Bronchial epithelial cell (primary cell): Measurements from ENCODE around the gene IL36G. TPM values are rescaled to one million over a fixed set of nuclear protein-coding genes. Genes with fewer than 3 reads are reported as not detected.
A peak's percentile ranks its signal among the peaks of the same experiment; 100 is the strongest.

Experiments used
- DNase-seq: peaks from one replicate; pipeline ENCODE4 v3.0.0-alpha.2; 2010; ENCODE audit warnings: low read depth
- FAIRE-seq: peaks from 2 replicates; lab custom pipeline; 2011; peaks lifted over from hg19 to GRCh38; lab: Jason Lieb, UNC
- H3K27me3 ChIP-seq: 2 replicates; pipeline ENCODE4 v1.5.1; 2011; ENCODE audit warnings: low read length; ENCODE audit not compliant: control insufficient read depth, insufficient read depth
- H3K36me3 ChIP-seq: 2 replicates; pipeline ENCODE4 v1.5.1; 2011; ENCODE audit warnings: low read length; ENCODE audit not compliant: control insufficient read depth, insufficient read depth
- H3K4me3 ChIP-seq: 2 replicates; pipeline ENCODE4 v1.5.1; 2011; ENCODE audit warnings: mild to moderate bottlenecking, low read depth, low read length, control low read depth
- total RNA-seq: library from RNA; depleted of rRNA; stranded (reverse); fragments of >200 nt; gene quantifications from 2 replicates; pipeline ENCODE4 v1.2.1, GENCODE V29; 2014
- TF ChIP-seq, protein P1 (sequence below): IDR thresholded peaks from 2 replicates; pipeline ENCODE4 v1.5.1; 2011; ENCODE audit warnings: mild to moderate bottlenecking, moderate library complexity, low read length, control low read depth, inconsistent platforms; ENCODE audit not compliant: insufficient read depth, severe bottlenecking

IL36G gene
- total RNA-seq, 1 donor from 2014 or later, result not detected

DNA sequence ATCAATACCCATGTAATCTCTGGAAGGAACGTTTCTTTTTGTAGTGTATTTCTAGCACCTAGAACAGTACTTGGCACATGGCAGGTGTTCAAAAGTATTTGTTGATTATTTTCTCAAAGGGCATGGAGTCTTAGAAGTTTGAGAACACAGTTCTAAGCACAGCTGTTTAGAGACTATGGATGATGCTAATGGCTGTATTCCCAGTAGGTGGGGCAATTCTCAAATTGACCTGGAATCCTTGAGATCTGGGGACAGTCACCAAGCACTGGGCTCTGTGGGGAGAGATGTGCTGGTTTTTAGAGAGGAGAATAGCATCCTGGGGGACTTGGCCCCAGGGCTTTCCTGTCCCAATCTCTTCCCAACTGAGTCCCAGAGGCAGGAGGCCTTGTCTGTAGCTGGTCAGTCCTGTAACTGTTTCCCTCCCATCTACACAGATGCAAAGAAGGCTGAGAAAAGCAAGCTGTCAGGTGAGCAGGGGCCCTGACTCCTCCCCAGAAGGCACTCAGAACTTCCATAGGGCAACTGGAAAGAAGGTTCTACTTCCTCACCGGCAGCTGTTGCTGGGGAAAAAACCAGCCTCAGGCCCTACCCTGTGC lies 17.5 kb upstream of the IL36G start:
- Histone ChIP-seq H3K4me3 (no peak overlapping the region), H3K27me3 (no peaks in the 10 kb centered on the region), H3K36me3 (no peaks in the 10 kb centered on the region)
- DNase-seq, result no peak
- FAIRE-seq, result no peak
- TF ChIP-seq, protein P1, sequence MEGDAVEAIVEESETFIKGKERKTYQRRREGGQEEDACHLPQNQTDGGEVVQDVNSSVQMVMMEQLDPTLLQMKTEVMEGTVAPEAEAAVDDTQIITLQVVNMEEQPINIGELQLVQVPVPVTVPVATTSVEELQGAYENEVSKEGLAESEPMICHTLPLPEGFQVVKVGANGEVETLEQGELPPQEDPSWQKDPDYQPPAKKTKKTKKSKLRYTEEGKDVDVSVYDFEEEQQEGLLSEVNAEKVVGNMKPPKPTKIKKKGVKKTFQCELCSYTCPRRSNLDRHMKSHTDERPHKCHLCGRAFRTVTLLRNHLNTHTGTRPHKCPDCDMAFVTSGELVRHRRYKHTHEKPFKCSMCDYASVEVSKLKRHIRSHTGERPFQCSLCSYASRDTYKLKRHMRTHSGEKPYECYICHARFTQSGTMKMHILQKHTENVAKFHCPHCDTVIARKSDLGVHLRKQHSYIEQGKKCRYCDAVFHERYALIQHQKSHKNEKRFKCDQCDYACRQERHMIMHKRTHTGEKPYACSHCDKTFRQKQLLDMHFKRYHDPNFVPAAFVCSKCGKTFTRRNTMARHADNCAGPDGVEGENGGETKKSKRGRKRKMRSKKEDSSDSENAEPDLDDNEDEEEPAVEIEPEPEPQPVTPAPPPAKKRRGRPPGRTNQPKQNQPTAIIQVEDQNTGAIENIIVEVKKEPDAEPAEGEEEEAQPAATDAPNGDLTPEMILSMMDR, result peak; percentile 29

DNA sequence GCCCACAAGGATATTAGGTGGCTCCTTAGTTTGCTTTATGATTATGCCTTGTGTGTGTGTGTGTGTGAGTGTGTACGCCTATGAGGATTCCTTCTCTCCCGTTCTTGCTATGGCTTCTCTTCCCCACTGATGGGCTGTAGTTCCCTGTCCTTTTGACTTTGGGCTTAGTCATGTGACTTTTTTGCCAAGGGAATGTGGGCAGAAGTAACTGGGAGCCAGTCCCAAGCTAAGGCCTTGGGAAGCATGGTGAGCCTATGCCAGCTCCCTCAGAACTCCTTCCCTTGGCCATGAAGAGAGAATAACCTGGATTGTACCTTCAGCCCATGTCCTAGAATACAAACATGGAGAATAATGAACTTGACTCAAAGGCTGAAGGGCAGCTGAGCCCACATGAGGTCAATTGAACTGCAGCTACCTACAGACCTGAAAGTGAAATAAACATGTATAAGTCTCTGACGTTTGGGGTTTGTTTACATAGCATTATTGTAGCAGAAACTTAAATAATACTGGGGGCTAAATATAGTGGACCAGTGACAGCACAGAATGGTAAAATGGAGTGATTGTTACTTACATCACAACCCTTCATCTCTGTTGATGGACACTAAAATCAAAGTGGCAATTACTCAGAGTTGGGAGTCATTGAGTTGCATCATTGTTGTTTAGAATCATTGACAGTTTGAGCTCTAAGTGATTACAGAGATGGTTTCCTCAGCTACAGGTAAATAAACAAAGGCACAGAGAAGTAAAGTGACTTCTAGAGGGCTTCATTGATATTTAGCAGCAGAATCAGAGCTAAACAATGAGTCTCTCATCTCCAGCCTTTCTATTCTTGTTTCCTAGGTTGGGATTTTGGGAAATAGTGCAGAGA lies 15.3 kb upstream of the IL36G start:
- TF ChIP-seq, protein P1, result no peak
- H3K27me3 ChIP-seq, result no peaks in the 10 kb centered on the region
- FAIRE-seq, result no peak
- H3K36me3 ChIP-seq, result no peaks in the 10 kb centered on the region
- peak; percentile 85 for DNase-seq
- no peak overlapping the region for H3K4me3 ChIP-seq

DNA sequence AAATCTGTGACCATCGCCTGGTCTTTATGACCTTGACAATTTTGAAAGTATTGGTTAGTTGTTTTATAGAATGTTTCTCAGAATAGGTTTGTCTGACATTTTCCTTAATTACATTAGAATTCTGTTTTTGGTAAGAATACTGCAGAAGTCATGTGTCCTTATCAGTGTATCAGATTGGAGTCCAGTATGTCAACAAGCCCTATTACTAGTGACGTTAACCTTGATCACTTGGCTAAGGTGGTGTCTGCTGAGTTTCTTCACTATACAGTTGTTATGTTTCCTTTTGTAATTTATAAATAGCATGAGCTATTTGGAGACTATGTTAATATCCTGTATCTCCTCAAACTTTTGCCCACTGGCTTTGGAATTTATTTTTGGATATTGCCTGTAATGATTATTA lies 10.8 kb upstream of the IL36G start:
- Histone ChIP-seq H3K27me3 (no peaks in the 10 kb centered on the region), H3K36me3 (no peaks in the 10 kb centered on the region), H3K4me3 (no peak overlapping the region)
- FAIRE-seq (no peak), DNase-seq (no peak)
- TF ChIP-seq, protein P1, result no peak

DNA sequence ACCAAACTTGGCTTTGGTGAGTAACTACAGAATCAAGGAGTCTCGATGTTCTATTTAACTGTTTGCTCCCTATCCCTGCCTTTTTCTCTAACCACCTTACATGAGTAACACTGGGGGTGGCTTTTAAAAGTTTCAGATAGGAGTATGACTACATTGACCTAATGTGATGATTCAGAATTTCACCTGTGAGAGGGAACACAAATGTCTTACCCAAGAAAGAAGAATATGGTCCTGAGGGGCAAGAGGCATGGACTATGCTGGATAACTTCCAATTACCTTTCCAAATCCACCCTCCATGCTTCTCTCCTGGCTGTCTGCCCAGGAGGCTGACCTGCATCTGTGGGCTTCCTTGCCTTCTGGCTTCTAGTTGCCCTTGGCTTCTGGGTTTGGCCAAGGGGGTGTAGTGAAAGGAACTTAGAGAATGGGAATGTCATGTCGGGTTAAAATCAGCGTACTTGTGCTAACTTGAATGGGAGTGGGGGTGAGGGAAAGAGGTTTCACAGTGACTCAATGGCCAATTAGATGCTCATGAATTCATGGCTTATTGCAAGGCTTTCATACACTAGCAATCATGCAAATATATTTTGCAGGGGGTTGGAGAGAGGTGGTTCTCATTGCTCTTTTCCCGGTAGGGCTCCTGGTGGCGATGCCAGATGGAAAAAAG lies 5.3 kb upstream of the IL36G start:
- TF ChIP-seq, protein P1, result no peak
- Histone ChIP-seq H3K36me3 (no peaks in the 10 kb centered on the region), H3K27me3 (no peaks in the 10 kb centered on the region), H3K4me3 (no peak overlapping the region)
- DNase-seq (peak; percentile 97), FAIRE-seq (peak; percentile 92)

GRCh38 chr2:112973156-112973555 lies 4.7 kb upstream of the IL36G start:
- peak; percentile 79 for DNase-seq
- FAIRE-seq, result no peak
- no peaks in the 10 kb centered on the region for H3K36me3 ChIP-seq
- no peak overlapping the region for H3K4me3 ChIP-seq
- no peaks in the 10 kb centered on the region for H3K27me3 ChIP-seq
- TF ChIP-seq, protein P1, result no peak
